MCF 10A (cell line): ENCODE data around the gene NARS2. TPM values are rescaled to one million over a fixed set of nuclear protein-coding genes. Genes with fewer than 3 reads are reported as not detected.
A peak's percentile ranks its signal among the peaks of the same experiment; 100 is the strongest.

Experiments used
- BruUV-seq: library from RNA; stranded (reverse); fragments of 400-500 nt; replicated peaks from 2 replicates; lab custom pipeline; 2021; lab: Mats Ljungman, UMichigan
- CTCF ChIA-PET: fragments of 300-600 bp; sonication (Branson Sonifier 250); formaldehyde crosslinking; extraction: SDS; loops from one replicate; lab custom pipeline; 2021; ENCODE audit warnings: antibody characterized with exemption, inconsistent platforms; lab: Yijun Ruan, JAX
- POLR2A ChIA-PET: fragments of 300-600, 350-650 bp; sonication (Branson Sonifier 250); formaldehyde crosslinking; extraction: SDS; loops from one replicate; lab custom pipeline; 2020; ENCODE audit warnings: antibody characterized with exemption, inconsistent platforms; lab: Yijun Ruan, JAX
- DNase-seq: peaks from one replicate; pipeline ENCODE4 v3.0.0-alpha.2; 2018; ENCODE audit not compliant: unreplicated experiment
- H3K27ac Mint-ChIP-seq: one replicate; pipeline ENCODE4 v1.8.0; 2022; ENCODE audit warnings: mild to moderate bottlenecking, low read depth, mixed read lengths; ENCODE audit not compliant: unreplicated experiment
- H3K27me3 Mint-ChIP-seq: one replicate; pipeline ENCODE4 v1.8.0; 2022; ENCODE audit warnings: mixed read lengths; ENCODE audit not compliant: insufficient read depth, unreplicated experiment
- H3K36me3 Mint-ChIP-seq: one replicate; pipeline ENCODE4 v1.8.0; 2022; ENCODE audit warnings: mild to moderate bottlenecking, moderate library complexity, mixed read lengths; ENCODE audit not compliant: insufficient read depth, unreplicated experiment
- H3K4me1 Mint-ChIP-seq: one replicate; pipeline ENCODE4 v1.8.0; 2022; ENCODE audit warnings: mixed read lengths; ENCODE audit not compliant: insufficient read depth, unreplicated experiment
- H3K4me3 Mint-ChIP-seq: one replicate; pipeline ENCODE4 v1.8.0; 2022; ENCODE audit warnings: mild to moderate bottlenecking, moderate library complexity, mixed read lengths; ENCODE audit not compliant: unreplicated experiment
- H3K9me3 Mint-ChIP-seq: one replicate; pipeline ENCODE4 v1.8.0; 2022; ENCODE audit warnings: mixed read lengths; ENCODE audit not compliant: unreplicated experiment
- intact Hi-C: fragments of 100-400 bp; cut with micrococcal nuclease; formaldehyde crosslinking; loops from 2 replicates; pipeline ENCODE4 v1.14.1; 2022
- total RNA-seq: library from RNA; stranded (reverse); gene quantifications from 2 replicates; pipeline ENCODE4 v1.2.3, GENCODE V29; 2022
- TF ChIP-seq, protein P1 (sequence below): fragments of 200-600 bp; IDR thresholded peaks from one replicate; pipeline ENCODE4 v1.8.0; 2022; ENCODE audit warnings: antibody characterized with exemption, mild to moderate bottlenecking; ENCODE audit not compliant: unreplicated experiment

NARS2 gene
- total RNA-seq, 1 experiment from 2014 or later = 24.6 TPM

DNA sequence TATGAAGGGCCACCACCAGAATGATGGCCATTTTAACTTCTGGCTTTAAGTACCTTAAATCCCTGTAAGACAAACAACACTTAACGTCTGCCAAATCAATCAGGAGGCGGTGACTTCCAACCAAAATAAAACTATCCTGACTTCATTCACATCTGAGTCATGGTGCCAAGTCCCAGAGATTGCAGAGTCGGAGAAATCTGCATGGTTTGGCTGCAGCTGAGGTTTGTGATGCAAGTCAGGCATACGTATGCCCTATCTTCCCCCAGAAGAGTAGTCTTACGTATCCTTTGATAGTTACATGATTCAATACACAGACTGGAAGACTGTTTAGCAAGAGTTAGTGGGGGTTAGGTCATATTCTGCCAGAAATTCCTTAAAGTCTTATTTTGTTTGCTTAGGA lies 155.3 kb downstream of the NARS2 start:
- intact Hi-C loops = loop anchor here (1.0 kb wide), 1 partner anchor 191 kb away; no protein-coding TSS in a partner anchor
- peaks cover 19% of the 10 kb centered on the region for H3K4me1 Mint-ChIP-seq
- no TSS peak for BruUV-seq
- H3K9me3 Mint-ChIP-seq = no peaks in the 10 kb centered on the region
- TF ChIP-seq, protein P1, sequence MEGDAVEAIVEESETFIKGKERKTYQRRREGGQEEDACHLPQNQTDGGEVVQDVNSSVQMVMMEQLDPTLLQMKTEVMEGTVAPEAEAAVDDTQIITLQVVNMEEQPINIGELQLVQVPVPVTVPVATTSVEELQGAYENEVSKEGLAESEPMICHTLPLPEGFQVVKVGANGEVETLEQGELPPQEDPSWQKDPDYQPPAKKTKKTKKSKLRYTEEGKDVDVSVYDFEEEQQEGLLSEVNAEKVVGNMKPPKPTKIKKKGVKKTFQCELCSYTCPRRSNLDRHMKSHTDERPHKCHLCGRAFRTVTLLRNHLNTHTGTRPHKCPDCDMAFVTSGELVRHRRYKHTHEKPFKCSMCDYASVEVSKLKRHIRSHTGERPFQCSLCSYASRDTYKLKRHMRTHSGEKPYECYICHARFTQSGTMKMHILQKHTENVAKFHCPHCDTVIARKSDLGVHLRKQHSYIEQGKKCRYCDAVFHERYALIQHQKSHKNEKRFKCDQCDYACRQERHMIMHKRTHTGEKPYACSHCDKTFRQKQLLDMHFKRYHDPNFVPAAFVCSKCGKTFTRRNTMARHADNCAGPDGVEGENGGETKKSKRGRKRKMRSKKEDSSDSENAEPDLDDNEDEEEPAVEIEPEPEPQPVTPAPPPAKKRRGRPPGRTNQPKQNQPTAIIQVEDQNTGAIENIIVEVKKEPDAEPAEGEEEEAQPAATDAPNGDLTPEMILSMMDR = no peak
- H3K4me3 Mint-ChIP-seq = peak overlapping the region; percentile 58
- peak; percentile 95 for DNase-seq
- no peaks in the 10 kb centered on the region for H3K27me3 Mint-ChIP-seq
- ChIA-PET CTCF (interaction anchor here (0.6 to 5.4 kb wide), 8 partner anchors 11 to 290 kb away, joined by 3 to 58 read pairs (median 9); partner anchors contain the start of gene NARS2), POLR2A (interaction anchor here (0.5 to 2.9 kb wide), 13 partner anchors 9 to 425 kb away, joined by 3 to 14 read pairs (median 3); partner anchors contain the start of genes ALG8, INTS4, KCTD21 and NARS2)
- H3K36me3 Mint-ChIP-seq = no peaks in the 10 kb centered on the region
- H3K27ac Mint-ChIP-seq = no peak overlapping the region

DNA sequence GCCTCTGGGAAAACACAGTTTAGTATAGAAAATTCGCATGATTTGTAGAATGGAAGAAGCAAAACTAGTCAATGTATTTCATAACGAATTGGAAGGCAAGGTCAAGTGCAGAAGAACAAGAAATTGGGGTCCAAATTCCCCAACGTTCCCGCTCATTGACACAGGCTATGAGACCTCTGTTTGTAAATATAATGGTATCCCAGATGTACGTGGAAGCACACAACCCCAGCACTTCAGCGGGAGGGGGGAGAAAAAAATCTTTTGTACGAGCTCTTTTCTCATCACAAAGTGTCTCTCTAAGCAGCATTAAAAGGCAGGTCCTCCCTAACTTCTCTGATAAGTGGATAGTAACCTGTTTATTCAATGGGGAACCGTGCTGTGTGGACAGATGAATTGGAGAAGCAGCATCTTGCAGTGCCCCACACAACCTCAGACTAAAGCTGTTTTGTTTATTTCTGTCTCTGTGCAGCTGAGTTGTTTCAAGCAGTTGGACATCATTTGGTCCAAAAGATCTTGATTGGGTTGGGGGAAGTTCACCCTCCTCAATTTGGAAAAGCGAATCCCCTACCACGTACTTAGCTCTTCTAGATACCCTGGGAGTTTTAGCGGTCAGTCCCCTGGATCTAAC lies 156.0 kb downstream of the NARS2 start:
- H3K36me3 Mint-ChIP-seq = no peaks in the 10 kb centered on the region
- no peaks in the 10 kb centered on the region for H3K27me3 Mint-ChIP-seq
- H3K9me3 Mint-ChIP-seq = no peaks in the 10 kb centered on the region
- H3K4me1 Mint-ChIP-seq = peaks cover 19% of the 10 kb centered on the region
- TF ChIP-seq, protein P1 = no peak
- no peak for DNase-seq
- H3K27ac Mint-ChIP-seq = no peak overlapping the region
- intact Hi-C loops = loop anchor here (1.0 kb wide), 1 partner anchor 190 kb away; no protein-coding TSS in a partner anchor
- no TSS peak for BruUV-seq
- ChIA-PET CTCF (interaction anchor here (0.8 to 5.4 kb wide), 8 partner anchors 9 to 191 kb away, joined by 3 to 58 read pairs (median 9); partner anchors contain the start of gene NARS2), POLR2A (interaction anchor here (0.5 to 2.9 kb wide), 14 partner anchors 9 to 424 kb away, joined by 3 to 14 read pairs (median 3); partner anchors contain the start of genes ALG8, INTS4, KCTD21 and NARS2)
- peak overlapping the region; percentile 58 for H3K4me3 Mint-ChIP-seq

DNA sequence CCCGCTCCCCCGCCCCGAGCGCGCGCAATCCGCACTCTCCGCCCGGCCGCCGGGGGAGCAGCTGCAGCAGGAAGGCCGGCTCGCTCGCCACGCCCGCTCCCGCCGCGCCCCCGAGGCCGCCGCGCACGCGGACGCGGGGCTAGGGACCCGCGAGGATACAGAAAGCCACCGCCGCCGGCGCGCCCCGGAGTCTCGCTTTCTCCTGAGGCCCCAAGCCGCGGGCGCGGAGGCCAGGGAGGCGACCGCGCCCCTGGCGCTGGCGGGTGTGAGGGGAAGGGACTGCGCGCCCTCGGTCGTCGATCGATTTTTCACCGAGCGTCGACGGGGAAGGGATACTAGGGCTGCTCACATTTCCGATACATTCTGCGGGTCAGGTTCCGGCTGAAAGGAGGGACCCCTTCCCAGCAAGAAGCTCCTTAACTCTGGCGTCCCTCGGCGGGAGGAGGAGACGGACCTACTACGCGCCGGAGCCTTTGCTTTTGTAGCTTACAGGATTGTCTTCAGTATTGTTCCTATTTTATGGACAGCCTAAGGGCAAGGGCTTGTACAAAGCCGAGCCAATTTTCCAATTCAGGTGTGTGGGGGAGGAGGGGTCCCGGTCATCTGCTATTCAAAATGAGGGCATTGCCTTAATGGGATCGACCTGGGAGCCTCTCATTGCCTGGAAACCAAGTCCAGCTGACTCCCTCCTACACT lies 156.6 kb downstream of the NARS2 start:
- BruUV-seq = TSS peak; percentile 77
- Mint-ChIP-seq H3K36me3 (no peaks in the 10 kb centered on the region), H3K4me3 (peak overlapping the region; percentile 58), H3K27ac (no peak overlapping the region), H3K4me1 (peaks cover 19% of the 10 kb centered on the region), H3K27me3 (no peaks in the 10 kb centered on the region), H3K9me3 (no peaks in the 10 kb centered on the region)
- ChIA-PET CTCF (interaction anchor here (0.6 to 5.4 kb wide), 8 partner anchors 10 to 323 kb away, joined by 3 to 58 read pairs (median 8); partner anchors contain the start of gene NARS2), POLR2A (interaction anchor here (0.8 to 2.9 kb wide), 9 partner anchors 10 to 338 kb away, joined by 3 to 14 read pairs (median 5); partner anchors contain the start of genes KCTD21, NDUFC2 and USP35)
- intact Hi-C loops = loop anchor here (1.0 kb wide), 1 partner anchor 230 kb away; the partner anchor contains the start of genes KCTD21 and USP35
- TF ChIP-seq, protein P1 = no peak
- peak; percentile 62 for DNase-seq
